Mesenchymal stem cell (in vitro differentiated cells and primary cell): ENCODE measurements around the gene NAALAD2.
"Not testable (repeated sequence)": the region's sequence is repeated elsewhere in the genome, so short reads cannot be mapped to it uniquely, and the experiment has no call there.

Source experiments
- DNase-seq: peaks from one replicate; pipeline ENCODE4 v3.0.0-alpha.2; 2013
- H2AFZ ChIP-seq: one replicate; pipeline ENCODE4 v1.6.1; 2013; ENCODE audit warnings: low read depth, mild to moderate bottlenecking, control low read depth, inconsistent platforms, low read length, moderate library complexity
- H2AK5ac ChIP-seq: 2 replicates; pipeline ENCODE4 v1.6.1; 2013; ENCODE audit warnings: low read length, moderate library complexity, mild to moderate bottlenecking, inconsistent platforms; ENCODE audit not compliant: severe bottlenecking
- H2BK120ac ChIP-seq: one replicate; pipeline ENCODE4 v1.6.1; 2013; ENCODE audit warnings: low read depth, mild to moderate bottlenecking, inconsistent platforms, low read length, moderate library complexity
- H2BK12ac ChIP-seq, 2 experiments: one replicate each; pipeline ENCODE4 v1.6.1; 2013; ENCODE audit warnings: inconsistent platforms in 2 of 2, low read length in 2 of 2, mild to moderate bottlenecking in 2 of 2, moderate library complexity in 2 of 2, control low read depth in 1 of 2
- H2BK15ac ChIP-seq: one replicate; pipeline ENCODE4 v1.6.1; 2013; ENCODE audit warnings: mild to moderate bottlenecking, low read depth, inconsistent platforms; ENCODE audit not compliant: poor library complexity, severe bottlenecking
- H2BK5ac ChIP-seq: 2 replicates; pipeline ENCODE4 v1.6.1; 2013; ENCODE audit warnings: low read depth, mild to moderate bottlenecking, low read length, control low read depth, inconsistent platforms; ENCODE audit not compliant: poor library complexity, severe bottlenecking
- H3K14ac ChIP-seq, 2 experiments: one replicate each; pipeline ENCODE4 v1.6.1; 2013; ENCODE audit warnings: inconsistent platforms in 2 of 2, low read length in 2 of 2, control low read depth in 1 of 2, mild to moderate bottlenecking in 1 of 2, moderate library complexity in 1 of 2
- H3K18ac ChIP-seq, 2 experiments: one replicate each; pipeline ENCODE4 v1.6.1; 2013; ENCODE audit warnings: inconsistent platforms in 2 of 2, low read length in 2 of 2, control low read depth in 1 of 2, low read depth in 1 of 2, mild to moderate bottlenecking in 1 of 2
- H3K23ac ChIP-seq, 2 experiments: one replicate each; pipeline ENCODE4 v1.6.1; 2013; ENCODE audit warnings: inconsistent platforms in 2 of 2, low read length in 2 of 2, mild to moderate bottlenecking in 2 of 2, moderate library complexity in 2 of 2, control low read depth in 1 of 2
- H3K27ac ChIP-seq: 2 replicates; pipeline ENCODE4 v1.5.1; 2013; ENCODE audit warnings: mild to moderate bottlenecking, moderate library complexity, low read length, control low read depth, inconsistent platforms; ENCODE audit not compliant: poor library complexity, severe bottlenecking
- H3K27me3 ChIP-seq, 2 experiments: 2 replicates each; pipeline versions ENCODE4 v1.6.1 to v1.7.0; 2013; ENCODE audit warnings: low read length in 2 of 2, mild to moderate bottlenecking in 2 of 2, moderate library complexity in 2 of 2, control low read depth in 1 of 2, inconsistent platforms in 1 of 2; ENCODE audit not compliant: control insufficient read depth in 1 of 2, insufficient read depth in 1 of 2
- H3K36me3 ChIP-seq, 2 experiments: 2 replicates each; pipeline versions ENCODE4 v1.6.1 to v1.7.0; 2013; ENCODE audit warnings: low read length in 2 of 2, control low read depth in 1 of 2, inconsistent platforms in 1 of 2, low read depth in 1 of 2, mild to moderate bottlenecking in 1 of 2; ENCODE audit not compliant: insufficient read depth in 2 of 2, control insufficient read depth in 1 of 2
- H3K4ac ChIP-seq, 2 experiments: one replicate each; pipeline ENCODE4 v1.6.1; 2013; ENCODE audit warnings: inconsistent platforms in 2 of 2, low read length in 2 of 2, mild to moderate bottlenecking in 2 of 2, moderate library complexity in 2 of 2, control low read depth in 1 of 2, low read depth in 1 of 2
- H3K4me1 ChIP-seq: 2 replicates; pipeline ENCODE4 v1.6.1; 2013; ENCODE audit warnings: low read depth, low read length, control low read depth; ENCODE audit not compliant: control insufficient read depth, insufficient read depth
- H3K4me2 ChIP-seq: 2 replicates; pipeline ENCODE4 v1.6.1; 2013; ENCODE audit warnings: low read length, mild to moderate bottlenecking, inconsistent platforms; ENCODE audit not compliant: poor library complexity, severe bottlenecking
- H3K4me3 ChIP-seq, 2 experiments: 2 replicates each; pipeline versions ENCODE4 v1.5.1 to v1.7.0; 2013; ENCODE audit warnings: low read length in 2 of 2, mild to moderate bottlenecking in 2 of 2, control low read depth in 1 of 2, low read depth in 1 of 2; ENCODE audit not compliant: insufficient read depth in 1 of 2
- H3K79me1 ChIP-seq: replicated peaks from 2 replicates; pipeline ENCODE4 v1.6.1; 2013; ENCODE audit warnings: mild to moderate bottlenecking, control low read depth, low read length, inconsistent platforms; ENCODE audit not compliant: poor library complexity, severe bottlenecking
- H3K9ac ChIP-seq: 2 replicates; pipeline ENCODE4 v1.7.0; 2013; ENCODE audit warnings: mild to moderate bottlenecking, low read length, moderate library complexity
- H3K9me3 ChIP-seq: 2 replicates; pipeline ENCODE4 v1.7.0; 2013; ENCODE audit warnings: mild to moderate bottlenecking, low read length; ENCODE audit not compliant: control insufficient read depth
- H4K8ac ChIP-seq: one replicate; pipeline ENCODE4 v1.6.1; 2013; ENCODE audit warnings: inconsistent platforms, mild to moderate bottlenecking, low read length, moderate library complexity
- H4K91ac ChIP-seq: one replicate; pipeline ENCODE4 v1.6.1; 2013; ENCODE audit warnings: mild to moderate bottlenecking, low read length, inconsistent platforms
- WGBS: methylation state at CpG from one replicate; pipeline ENCODE4 v1.1.7; 2013; ENCODE audit warnings: mixed read lengths; 5-methylcytosine and 5-hydroxymethylcytosine counted together

The NAALAD2 gene

GRCh38 chr11:90202342-90202741 is 67.9 kb downstream of the NAALAD2 start:
- H2BK15ac ChIP-seq = no peak overlapping the region

GRCh38 chr11:90204407-90204806 is 69.9 kb downstream of the NAALAD2 start:
- Histone ChIP-seq H3K9ac (peak overlapping the region; percentile 82), H3K4me2 (no peak overlapping the region), H4K91ac (no peak overlapping the region), H3K18ac (no peak overlapping the region), H3K27me3 (no peaks in the 10 kb centered on the region), H3K14ac (no peak overlapping the region), H3K27ac (no peak overlapping the region), H3K4ac (no peak overlapping the region), H3K36me3 (peaks cover 4 to 85% of the 10 kb centered on the region in 2 experiments), H2BK15ac (no peak overlapping the region), H3K9me3 (no peaks in the 10 kb centered on the region), H3K23ac (no peak overlapping the region), H3K4me3 (no peak overlapping the region), H2AFZ (no peak overlapping the region), H3K4me1 (no peaks in the 10 kb centered on the region), H4K8ac (no peak overlapping the region), H2BK120ac (no peak overlapping the region), H3K79me1 (no peaks in the 10 kb centered on the region), H2BK5ac (no peak overlapping the region), H2BK12ac (no peak overlapping the region), H2AK5ac (no peak overlapping the region)
- WGBS = 85% methylated on average over 10 of the region's 13 CpGs
- no peak for DNase-seq

More at GRCh38 chr11:90202342-90202741, 67.9 kb downstream of the NAALAD2 start:
- H2BK120ac ChIP-seq = no peak overlapping the region
- H3K18ac ChIP-seq = no peak overlapping the region
- no peaks in the 10 kb centered on the region for H3K79me1 ChIP-seq
- H3K27me3 ChIP-seq = no peaks in the 10 kb centered on the region
- WGBS = 98% methylated on average over 3 of the region's 3 CpGs
- H3K4ac ChIP-seq = no peak overlapping the region
- no peak overlapping the region for H4K91ac ChIP-seq
- no peaks in the 10 kb centered on the region for H3K4me1 ChIP-seq
- H3K9ac ChIP-seq = no peak overlapping the region
- no peak overlapping the region for H4K8ac ChIP-seq
- peaks cover 4 to 82% of the 10 kb centered on the region in 2 experiments for H3K36me3 ChIP-seq
- no peak overlapping the region for H2BK5ac ChIP-seq
- no peak overlapping the region for H2BK12ac ChIP-seq
- no peak overlapping the region for H3K4me3 ChIP-seq
- no peak overlapping the region for H2AK5ac ChIP-seq
- DNase-seq = no peak
- no peak overlapping the region for H3K4me2 ChIP-seq
- no peak overlapping the region for H3K23ac ChIP-seq
- H2AFZ ChIP-seq = no peak overlapping the region
- H3K9me3 ChIP-seq = no peaks in the 10 kb centered on the region
- no peak overlapping the region for H3K14ac ChIP-seq
- H3K27ac ChIP-seq = no peak overlapping the region

GRCh38 chr11:90204832-90205646 is 70.6 kb downstream of the NAALAD2 start:
- Histone ChIP-seq H2AFZ (no peak overlapping the region), H3K9me3 (no peaks in the 10 kb centered on the region), H3K14ac (no peak overlapping the region), H3K18ac (no peak overlapping the region), H3K4me3 (no peak overlapping the region), H2BK120ac (no peak overlapping the region), H2BK15ac (no peak overlapping the region), H4K91ac (no peak overlapping the region), H4K8ac (no peak overlapping the region), H3K23ac (no peak overlapping the region), H3K4me1 (no peaks in the 10 kb centered on the region), H3K27me3 (no peaks in the 10 kb centered on the region), H3K27ac (no peak overlapping the region), H3K79me1 (peaks cover 2% of the 10 kb centered on the region), H3K4ac (no peak overlapping the region), H3K4me2 (no peak overlapping the region), H3K36me3 (peaks cover 4 to 87% of the 10 kb centered on the region in 2 experiments), H3K9ac (peak overlapping the region; percentile 82), H2BK5ac (no peak overlapping the region), H2BK12ac (no peak overlapping the region), H2AK5ac (no peak overlapping the region)
- peak; percentile 76 for DNase-seq
- no CpG with 5 or more reads among the region's 3 CpGs for WGBS

- not testable (repeated sequence) for H3K27ac ChIP-seq, H2BK5ac ChIP-seq, H2AK5ac ChIP-seq, H3K4me3 ChIP-seq, H3K9ac ChIP-seq, H4K8ac ChIP-seq, H2BK120ac ChIP-seq, H2BK12ac ChIP-seq, H3K14ac ChIP-seq, DNase-seq, H3K4me2 ChIP-seq, H3K18ac ChIP-seq, H3K27me3 ChIP-seq, H3K4me1 ChIP-seq, H2BK15ac ChIP-seq, H3K4ac ChIP-seq, H2AFZ ChIP-seq, H3K79me1 ChIP-seq, H4K91ac ChIP-seq, H3K23ac ChIP-seq, H3K9me3 ChIP-seq
- peaks cover 4 to 87% of the 10 kb centered on the region in 2 experiments for H3K36me3 ChIP-seq
- WGBS = 86% methylated on average over 9 of the region's 10 CpGs
These were observed 73.5 kb downstream of the NAALAD2 start for GRCh38 chr11:90207992-90208391.
